ENCODE measurements around the gene NEK6. TPM values are rescaled to one million over a fixed set of nuclear protein-coding genes. Genes with fewer than 3 reads are reported as not detected.

The NEK6 gene
- total RNA-seq, 2 experiments from 2014 or later = 0.89 to 1.7 TPM

DNA sequence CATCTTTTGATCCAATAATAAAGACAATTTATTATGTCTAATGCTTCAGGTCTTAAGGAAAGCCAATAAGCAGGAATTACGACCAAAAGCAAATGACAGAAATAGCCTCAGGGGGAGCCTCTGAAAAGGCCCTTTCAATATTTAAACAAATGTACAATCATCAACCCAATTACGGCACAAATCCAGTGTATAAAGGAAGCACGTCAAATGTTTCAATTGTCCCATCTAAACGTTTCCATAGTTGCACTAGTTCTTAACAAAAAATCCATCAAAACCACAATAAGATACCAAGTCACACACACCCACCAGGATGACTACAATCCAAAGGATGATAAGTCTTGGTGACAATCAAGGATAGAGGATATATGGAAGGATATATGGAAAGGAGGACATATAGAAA is 115.6 kb downstream of the NEK6 start:
- intact Hi-C loops (cut with DNase I, micrococcal nuclease) = no loop called here
- Mint-ChIP-seq H3K9me3 (no peaks in the 10 kb centered on the region), H3K36me3 (ENCODE audit: low read depth) (peaks cover 56% of the 10 kb centered on the region), H3K4me3 (no peak overlapping the region), H3K4me1 (ENCODE audit: low read depth) (peaks cover 54% of the 10 kb centered on the region), H3K27me3 (no peaks in the 10 kb centered on the region), H3K27ac (no peak overlapping the region)
- ChIA-PET POLR2A (no interaction called here), CTCF (no interaction called here)
- TF ChIP-seq, protein P1, sequence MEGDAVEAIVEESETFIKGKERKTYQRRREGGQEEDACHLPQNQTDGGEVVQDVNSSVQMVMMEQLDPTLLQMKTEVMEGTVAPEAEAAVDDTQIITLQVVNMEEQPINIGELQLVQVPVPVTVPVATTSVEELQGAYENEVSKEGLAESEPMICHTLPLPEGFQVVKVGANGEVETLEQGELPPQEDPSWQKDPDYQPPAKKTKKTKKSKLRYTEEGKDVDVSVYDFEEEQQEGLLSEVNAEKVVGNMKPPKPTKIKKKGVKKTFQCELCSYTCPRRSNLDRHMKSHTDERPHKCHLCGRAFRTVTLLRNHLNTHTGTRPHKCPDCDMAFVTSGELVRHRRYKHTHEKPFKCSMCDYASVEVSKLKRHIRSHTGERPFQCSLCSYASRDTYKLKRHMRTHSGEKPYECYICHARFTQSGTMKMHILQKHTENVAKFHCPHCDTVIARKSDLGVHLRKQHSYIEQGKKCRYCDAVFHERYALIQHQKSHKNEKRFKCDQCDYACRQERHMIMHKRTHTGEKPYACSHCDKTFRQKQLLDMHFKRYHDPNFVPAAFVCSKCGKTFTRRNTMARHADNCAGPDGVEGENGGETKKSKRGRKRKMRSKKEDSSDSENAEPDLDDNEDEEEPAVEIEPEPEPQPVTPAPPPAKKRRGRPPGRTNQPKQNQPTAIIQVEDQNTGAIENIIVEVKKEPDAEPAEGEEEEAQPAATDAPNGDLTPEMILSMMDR (IDR thresholded peaks at IDR 0.05) = no peak
- ATAC-seq (ENCODE audit: poor library complexity) (no peak), DNase-seq (no peak)
- Histone ChIP-seq H3K36me3 (ENCODE audit: insufficient read depth, low read length) (peaks cover 14% of the 10 kb centered on the region), H3K4me1 (ENCODE audit: insufficient read depth, low read length) (no peaks in the 10 kb centered on the region), H3K4me3 (ENCODE audit: low read length) (no peak overlapping the region), H3K27me3 (ENCODE audit: control insufficient read depth in 1 of 2, insufficient read depth in 2 of 2, low read length in 2 of 2) (no peaks in the 10 kb centered on the region), H3K9me3 (ENCODE audit: control insufficient read depth in 1 of 2, insufficient read depth in 1 of 2, low read length in 2 of 2) (no peaks in the 10 kb centered on the region), H3K27ac (ENCODE audit: low read depth in 1 of 2, low read length in 2 of 2) (no peak overlapping the region)

DNA sequence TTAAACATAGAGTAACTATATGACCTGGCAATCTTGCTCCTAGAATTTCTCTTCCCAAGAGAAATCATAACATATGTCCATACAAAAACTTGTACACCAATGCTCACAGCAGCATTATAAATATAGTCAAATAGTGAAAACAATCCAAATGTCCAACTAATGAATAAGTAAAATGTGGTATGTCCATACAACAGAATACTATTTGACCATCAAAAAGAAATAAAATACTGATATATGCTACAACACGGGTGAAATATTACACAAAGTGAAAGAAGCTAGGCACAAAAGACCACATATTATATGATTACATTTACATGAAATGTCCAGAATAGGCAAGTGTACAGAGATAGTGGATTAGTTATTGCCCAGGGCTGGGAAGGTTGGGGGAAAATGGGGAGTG is 116.1 kb downstream of the NEK6 start:
- ChIA-PET CTCF (no interaction called here), POLR2A (no interaction called here)
- Mint-ChIP-seq H3K4me1 (ENCODE audit: low read depth) (peaks cover 54% of the 10 kb centered on the region), H3K4me3 (no peak overlapping the region), H3K9me3 (no peaks in the 10 kb centered on the region), H3K27me3 (no peaks in the 10 kb centered on the region), H3K36me3 (ENCODE audit: low read depth) (peaks cover 56% of the 10 kb centered on the region), H3K27ac (no peak overlapping the region)
- no peaks in the 10 kb centered on the region for H3K4me1 ChIP-seq (ENCODE audit: insufficient read depth, low read length)
- H3K36me3 ChIP-seq (ENCODE audit: insufficient read depth, low read length) = peaks cover 14% of the 10 kb centered on the region
- DNase-seq = no peak
- intact Hi-C loops (cut with DNase I, micrococcal nuclease) = no loop called here
- no peaks in the 10 kb centered on the region for H3K27me3 ChIP-seq (ENCODE audit: control insufficient read depth in 1 of 2, insufficient read depth in 2 of 2, low read length in 2 of 2)
- no peaks in the 10 kb centered on the region for H3K9me3 ChIP-seq (ENCODE audit: control insufficient read depth in 1 of 2, insufficient read depth in 1 of 2, low read length in 2 of 2)
- H3K4me3 ChIP-seq (ENCODE audit: low read length) = no peak overlapping the region
- no peak for ATAC-seq (ENCODE audit: poor library complexity)
- TF ChIP-seq, protein P1 (IDR thresholded peaks at IDR 0.05) = no peak
- H3K27ac ChIP-seq (ENCODE audit: low read depth in 1 of 2, low read length in 2 of 2) = no peak overlapping the region

DNA sequence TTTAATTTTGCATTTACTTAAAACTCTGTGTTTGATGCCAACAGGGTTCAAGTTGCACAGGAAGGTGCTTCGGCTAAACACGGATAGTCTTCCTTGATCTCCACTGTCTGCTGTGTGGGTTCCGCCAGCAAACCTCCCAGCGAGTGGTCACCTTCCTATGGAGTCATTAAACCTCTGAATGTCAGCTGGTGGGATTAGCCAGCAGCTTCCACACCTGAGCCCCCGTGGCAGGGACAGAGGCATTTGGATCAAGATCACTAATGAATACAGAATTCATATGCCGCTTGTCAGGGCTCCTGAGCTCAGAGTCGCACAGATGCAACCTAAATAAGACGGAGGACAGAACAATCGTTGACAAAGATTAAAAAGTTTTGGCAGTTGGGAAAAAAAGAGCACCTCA is 118.0 kb downstream of the NEK6 start:
- TF ChIP-seq, protein P1 (IDR thresholded peaks at IDR 0.05) = no peak
- ATAC-seq (ENCODE audit: poor library complexity) (no peak), DNase-seq (no peak)
- Histone ChIP-seq H3K4me3 (ENCODE audit: low read length) (no peak overlapping the region), H3K4me1 (ENCODE audit: insufficient read depth, low read length) (no peaks in the 10 kb centered on the region), H3K27me3 (ENCODE audit: control insufficient read depth in 1 of 2, insufficient read depth in 2 of 2, low read length in 2 of 2) (no peaks in the 10 kb centered on the region), H3K36me3 (ENCODE audit: insufficient read depth, low read length) (peaks cover 21% of the 10 kb centered on the region), H3K27ac (ENCODE audit: low read depth in 1 of 2, low read length in 2 of 2) (no peak overlapping the region), H3K9me3 (ENCODE audit: control insufficient read depth in 1 of 2, insufficient read depth in 1 of 2, low read length in 2 of 2) (no peaks in the 10 kb centered on the region)
- Mint-ChIP-seq H3K27ac (no peak overlapping the region), H3K4me1 (ENCODE audit: low read depth) (peaks cover 47% of the 10 kb centered on the region), H3K9me3 (no peaks in the 10 kb centered on the region), H3K4me3 (no peak overlapping the region), H3K27me3 (no peaks in the 10 kb centered on the region), H3K36me3 (ENCODE audit: low read depth) (peaks cover 68% of the 10 kb centered on the region)
- ChIA-PET CTCF (interaction anchor here (1.1 kb wide), 1 partner anchor 13 kb away, joined by 3 read pairs; no protein-coding TSS in a partner anchor), POLR2A (no interaction called here)
- intact Hi-C loops (cut with DNase I, micrococcal nuclease) = no loop called here
